Measurements from ENCODE around the gene KIAA0753.

KIAA0753 gene

GRCh38 chr17:6642592-6642991 lies 2.1 kb upstream of the KIAA0753 start:
- in situ Hi-C loops (cut with MboI; ENCODE audit: low sequenced_read_pairs), result no loop called here

GRCh38 chr17:6641247-6641863 lies 844 bp upstream of the KIAA0753 start:
- in situ Hi-C loops (cut with MboI; ENCODE audit: low sequenced_read_pairs), result no loop called here

- in situ Hi-C loops (cut with MboI; ENCODE audit: low sequenced_read_pairs), result no loop called here
Observed at GRCh38 chr17:6639586-6640535, 650 bp downstream of the KIAA0753 start.

- in situ Hi-C loops (cut with MboI; ENCODE audit: low sequenced_read_pairs), result no loop called here
Observed at GRCh38 chr17:6639014-6639585, 1.4 kb downstream of the KIAA0753 start.

- in situ Hi-C loops (cut with MboI; ENCODE audit: low sequenced_read_pairs), result no loop called here
Observed at GRCh38 chr17:6638046-6638908, 2.2 kb downstream of the KIAA0753 start.

GRCh38 chr17:6637458-6637840 lies 3.1 kb downstream of the KIAA0753 start:
- in situ Hi-C loops (cut with MboI; ENCODE audit: low sequenced_read_pairs), result no loop called here

- in situ Hi-C loops (cut with MboI; ENCODE audit: low sequenced_read_pairs), result no loop called here
Observed at GRCh38 chr17:6636616-6637457, 3.7 kb downstream of the KIAA0753 start.

GRCh38 chr17:6636105-6636504 lies 4.4 kb downstream of the KIAA0753 start:
- in situ Hi-C loops (cut with MboI; ENCODE audit: low sequenced_read_pairs), result no loop called here

GRCh38 chr17:6633263-6633662 lies 7.2 kb downstream of the KIAA0753 start:
- in situ Hi-C loops (cut with MboI; ENCODE audit: low sequenced_read_pairs), result no loop called here

GRCh38 chr17:6632530-6632929 lies 8.0 kb downstream of the KIAA0753 start:
- in situ Hi-C loops (cut with MboI; ENCODE audit: low sequenced_read_pairs), result no loop called here

- in situ Hi-C loops (cut with MboI; ENCODE audit: low sequenced_read_pairs), result no loop called here
Observed at GRCh38 chr17:6630390-6630789, 10.1 kb downstream of the KIAA0753 start.

GRCh38 chr17:6627019-6627418 lies 13.5 kb downstream of the KIAA0753 start:
- in situ Hi-C loops (cut with MboI; ENCODE audit: low sequenced_read_pairs), result no loop called here

- in situ Hi-C loops (cut with MboI; ENCODE audit: low sequenced_read_pairs), result no loop called here
Observed at GRCh38 chr17:6626616-6627015, 13.9 kb downstream of the KIAA0753 start.

- in situ Hi-C loops (cut with MboI; ENCODE audit: low sequenced_read_pairs), result no loop called here
Observed at GRCh38 chr17:6623941-6624340, 16.6 kb downstream of the KIAA0753 start.

GRCh38 chr17:6611231-6611630 lies 29.3 kb downstream of the KIAA0753 start:
- in situ Hi-C loops (cut with MboI; ENCODE audit: low sequenced_read_pairs), result no loop called here

GRCh38 chr17:6610011-6610410 lies 30.5 kb downstream of the KIAA0753 start:
- in situ Hi-C loops (cut with MboI; ENCODE audit: low sequenced_read_pairs), result no loop called here

GRCh38 chr17:6608321-6608720 lies 32.2 kb downstream of the KIAA0753 start:
- in situ Hi-C loops (cut with MboI; ENCODE audit: low sequenced_read_pairs), result no loop called here

GRCh38 chr17:6605142-6605541 lies 35.4 kb downstream of the KIAA0753 start:
- in situ Hi-C loops (cut with MboI; ENCODE audit: low sequenced_read_pairs), result no loop called here

- in situ Hi-C loops (cut with MboI; ENCODE audit: low sequenced_read_pairs), result no loop called here
Observed at GRCh38 chr17:6603744-6604325, 36.7 kb downstream of the KIAA0753 start.

GRCh38 chr17:6602141-6602540 lies 38.4 kb downstream of the KIAA0753 start:
- in situ Hi-C loops (cut with MboI; ENCODE audit: low sequenced_read_pairs), result no loop called here
